C4-2B (cell line): ENCODE data around the gene HADH.

Experiments
- CTCF ChIP-seq: fragments of 450-650 bp; conservative IDR thresholded peaks from 2 replicates; pipeline ENCODE4 v1.5.1; 2017; ENCODE audit warnings: mild to moderate bottlenecking
- ZFX ChIP-seq: fragments of 450-650 bp; IDR thresholded peaks from 2 replicates; pipeline ENCODE4 v1.6.1; 2017

GRCh38 chr4:107977482-107977881 lies 12.2 kb upstream of the HADH start:
- TF ChIP-seq CTCF: no peak
- TF ChIP-seq ZFX: no peak
